ENCODE data around the gene RAPSN.

The RAPSN gene

DNA sequence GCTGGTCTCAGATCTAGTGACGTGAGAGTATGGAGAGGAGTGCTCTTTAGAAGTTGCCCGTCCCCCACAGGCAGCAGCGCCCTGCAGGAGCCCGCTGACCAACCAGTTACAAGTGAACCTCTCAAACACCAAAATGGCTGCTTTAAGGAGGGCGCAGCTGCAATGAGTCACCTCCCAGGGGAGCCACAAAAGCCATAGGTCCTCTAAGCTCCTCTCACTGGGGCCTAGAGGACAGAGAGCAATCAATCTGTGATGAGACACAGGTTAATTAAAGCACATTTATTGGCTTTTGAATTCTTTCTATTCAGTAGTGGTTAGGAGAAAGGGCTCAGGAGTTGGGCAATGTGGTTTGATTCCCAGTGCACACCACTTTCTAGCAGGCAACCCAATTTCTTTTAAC lies 15.5 kb upstream of the RAPSN start:
- no peak for DNase-seq

DNA sequence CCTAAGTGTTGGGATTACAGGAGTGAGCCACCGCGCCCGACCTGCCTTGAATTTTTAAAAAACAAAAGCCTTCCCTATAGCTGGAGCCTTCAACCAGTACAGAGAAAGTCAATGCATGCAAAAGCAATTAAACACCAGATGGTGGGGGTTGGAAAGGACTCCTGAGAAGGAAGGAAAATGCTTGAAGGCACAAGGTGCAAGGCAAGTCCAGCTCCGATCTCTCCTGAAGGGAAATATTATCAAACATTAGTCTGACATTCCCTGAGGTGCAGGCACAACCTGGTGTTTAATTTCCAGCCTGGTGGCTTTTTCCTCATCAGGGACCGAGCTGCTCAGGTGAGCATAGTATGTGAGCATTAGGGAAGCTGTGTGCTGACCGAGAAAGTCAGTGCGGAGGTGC lies 12.9 kb upstream of the RAPSN start:
- DNase-seq: no peak

DNA sequence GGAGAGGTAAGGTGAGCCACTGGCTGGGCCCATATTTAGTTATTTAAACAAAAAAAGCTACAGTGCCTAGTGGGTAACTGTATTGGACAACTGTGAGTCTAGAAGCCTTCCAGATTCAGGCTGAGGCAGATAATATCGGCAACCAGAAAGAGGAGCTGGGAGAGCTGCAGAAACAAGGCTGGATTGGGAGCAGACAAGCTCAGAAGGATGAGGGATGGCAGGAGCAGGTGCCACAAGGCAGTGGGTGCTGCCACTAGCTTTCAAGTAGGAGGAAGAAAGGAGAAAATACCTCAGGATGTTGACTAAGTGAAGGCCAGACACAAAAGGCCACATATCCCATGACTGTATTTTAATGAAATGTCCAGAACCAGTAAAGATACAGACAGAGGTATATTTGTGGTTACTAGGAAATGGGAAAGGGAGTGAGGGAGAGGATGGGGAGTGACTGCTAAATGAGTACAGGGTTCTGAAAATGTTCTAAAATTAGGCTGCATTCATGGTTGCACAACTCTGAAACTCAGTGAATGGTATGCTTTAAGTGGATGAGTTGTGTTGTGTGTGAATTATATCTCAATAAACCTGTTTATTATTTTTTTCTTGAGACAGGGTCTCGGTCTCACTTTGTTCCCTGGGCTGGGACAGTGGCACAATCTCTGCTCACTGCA lies 11.8 kb upstream of the RAPSN start:
- no peak for DNase-seq

DNA sequence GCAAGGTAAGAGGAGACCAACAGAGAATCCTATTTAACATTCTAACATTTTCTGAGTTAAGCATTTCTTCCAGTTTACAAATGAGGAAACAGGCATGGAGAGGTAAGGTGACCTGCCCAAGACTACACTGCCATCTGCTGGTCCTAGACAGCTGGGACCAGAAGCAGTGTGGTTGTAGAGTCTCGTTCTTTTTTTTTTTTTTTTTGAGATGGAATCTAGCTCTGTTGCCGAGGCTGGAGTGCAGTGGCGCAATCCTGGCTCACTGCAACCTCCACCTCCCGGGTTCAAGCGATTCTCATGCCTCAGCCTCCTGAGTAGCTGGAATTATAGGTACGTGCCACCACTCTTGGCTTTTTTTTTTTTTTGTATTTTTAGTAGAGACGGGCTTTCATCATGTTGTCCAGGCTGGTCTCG lies 5.3 kb upstream of the RAPSN start:
- DNase-seq: peak; percentile 52

DNA sequence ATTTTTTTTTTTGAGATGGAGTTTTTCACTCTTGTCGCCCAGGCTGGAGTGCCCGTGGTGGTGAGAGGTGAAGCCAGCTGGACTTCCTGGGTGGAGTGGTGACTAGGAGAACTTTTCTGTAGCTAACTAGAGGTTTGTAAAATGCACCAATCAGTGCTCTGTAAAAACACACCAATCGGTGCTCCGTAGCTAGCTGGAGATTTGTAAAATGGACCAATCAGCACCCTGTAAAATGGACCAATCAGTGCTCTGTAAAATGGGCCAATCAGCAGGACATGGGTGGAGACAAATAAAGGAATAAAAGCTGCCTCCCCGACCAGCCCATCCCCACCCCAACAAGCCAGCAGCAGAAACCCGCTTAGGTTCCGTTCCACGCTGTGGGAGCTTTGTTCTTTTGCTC lies 4.4 kb upstream of the RAPSN start:
- DNase-seq: no peak

DNA sequence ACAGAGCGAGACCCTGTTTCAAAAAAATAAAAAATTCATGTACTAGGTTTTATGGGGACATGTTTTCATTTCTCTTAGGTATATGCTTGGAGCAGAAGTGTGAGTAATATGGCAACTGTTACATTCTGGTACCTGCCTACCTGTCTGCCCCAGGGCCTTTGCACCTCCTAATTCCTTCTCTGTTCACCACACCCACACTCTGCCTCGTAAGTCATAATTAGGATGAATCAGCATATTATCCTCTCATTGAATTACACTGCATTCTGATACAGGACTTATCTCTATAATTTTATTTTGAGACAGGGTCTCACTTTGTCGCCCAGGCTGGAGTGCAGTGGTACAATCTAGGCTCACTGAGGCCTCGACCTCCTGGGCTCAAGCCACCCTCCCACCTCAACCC lies 3.1 kb upstream of the RAPSN start:
- no peak for DNase-seq

DNA sequence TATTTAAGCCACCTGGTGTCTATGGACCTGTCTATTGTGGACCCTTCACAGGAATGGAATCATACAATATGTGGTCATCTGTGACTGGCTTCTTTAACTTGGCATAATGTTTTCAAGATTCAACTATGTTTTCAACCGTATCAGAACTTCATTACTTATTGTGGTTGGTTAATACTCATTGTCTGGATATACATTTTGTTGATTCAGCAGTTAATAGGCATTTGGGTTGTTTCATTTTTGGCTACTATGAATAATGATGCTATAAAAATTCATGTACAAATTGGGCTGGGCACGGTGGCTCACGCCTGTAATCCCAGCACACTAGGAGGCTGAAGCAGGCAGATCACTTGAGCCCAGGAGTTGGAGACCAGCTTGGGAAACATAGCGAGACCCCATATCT lies 2.5 kb upstream of the RAPSN start:
- no peak for DNase-seq

DNA sequence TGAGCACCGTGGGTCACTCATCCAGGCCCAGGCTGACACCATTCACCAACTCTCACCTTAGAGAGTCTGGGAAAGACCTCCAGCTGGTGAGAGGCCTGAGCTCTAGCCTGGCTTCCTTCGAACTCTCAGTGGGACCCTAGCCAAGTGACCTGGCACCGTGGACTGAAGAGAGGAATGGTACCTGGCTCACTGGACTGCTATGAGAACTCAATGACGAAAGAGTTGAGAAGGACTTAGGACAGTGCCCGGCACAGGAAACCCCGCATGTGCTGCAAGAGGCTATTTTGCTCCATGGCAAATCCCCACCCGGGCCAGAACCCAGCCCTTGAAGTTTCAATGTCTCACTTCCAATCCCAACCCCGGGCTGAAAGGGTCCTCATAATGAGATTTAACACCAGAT lies 605 bp upstream of the RAPSN start:
- DNase-seq: no peak

DNA sequence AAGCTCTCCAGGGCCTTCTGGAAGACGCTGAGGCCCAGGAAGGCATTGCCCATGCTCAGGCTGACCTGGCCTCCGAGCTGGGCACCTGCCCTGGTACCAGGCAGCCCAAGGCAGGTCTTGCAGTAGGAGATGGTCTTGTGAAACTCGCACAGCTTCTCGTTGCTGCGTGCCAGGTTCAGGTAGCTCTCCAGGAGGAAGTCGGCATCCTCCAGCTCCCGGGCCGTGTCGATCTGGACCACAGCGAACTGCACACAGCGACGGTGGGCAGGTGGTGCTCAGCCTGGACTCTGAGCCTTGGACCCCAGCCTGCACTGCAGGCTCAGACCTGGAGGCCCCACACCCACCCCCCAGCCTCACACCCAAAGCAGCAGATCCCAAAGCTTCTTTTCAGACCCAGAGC lies 1.0 kb downstream of the RAPSN start:
- DNase-seq: no peak

DNA sequence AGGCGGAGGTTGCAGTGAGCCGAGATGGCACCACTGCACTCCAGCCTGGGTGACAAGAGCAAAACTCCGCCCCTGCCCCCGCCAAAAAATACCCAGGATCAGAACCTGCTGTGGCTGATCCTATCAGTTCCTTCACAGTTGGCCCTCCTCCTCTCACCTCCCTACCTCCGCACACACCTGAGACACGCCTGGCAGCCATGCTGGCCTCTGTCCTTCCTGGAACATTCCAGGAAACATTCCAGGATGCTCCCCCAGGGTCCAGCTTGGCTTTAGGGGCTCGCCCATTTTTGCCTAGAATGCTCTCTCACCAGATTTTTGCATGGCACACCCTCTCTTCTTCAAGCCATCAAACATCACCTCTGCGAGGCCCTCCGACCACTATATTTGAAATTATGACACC lies 2.1 kb downstream of the RAPSN start:
- DNase-seq: no peak

DNA sequence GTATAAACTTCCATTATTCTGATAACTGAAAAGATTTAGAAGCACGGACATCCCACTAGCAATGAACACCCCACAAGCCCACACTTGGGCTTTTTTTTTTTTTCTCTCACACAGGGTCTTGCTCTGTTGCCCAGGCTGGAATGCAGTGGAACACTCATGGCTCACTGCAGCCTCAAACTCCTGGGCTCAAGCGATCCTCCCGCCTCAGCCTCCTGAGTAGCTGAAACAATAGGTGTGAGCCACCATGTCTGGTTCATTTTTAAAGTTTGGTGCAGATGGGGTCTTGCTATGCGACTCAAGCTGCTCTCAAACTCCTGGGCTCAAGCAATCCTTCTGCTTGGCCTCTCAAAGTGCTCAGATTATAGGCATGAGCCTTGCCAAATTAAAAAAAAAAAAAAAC lies 3.1 kb downstream of the RAPSN start:
- no peak for DNase-seq

DNA sequence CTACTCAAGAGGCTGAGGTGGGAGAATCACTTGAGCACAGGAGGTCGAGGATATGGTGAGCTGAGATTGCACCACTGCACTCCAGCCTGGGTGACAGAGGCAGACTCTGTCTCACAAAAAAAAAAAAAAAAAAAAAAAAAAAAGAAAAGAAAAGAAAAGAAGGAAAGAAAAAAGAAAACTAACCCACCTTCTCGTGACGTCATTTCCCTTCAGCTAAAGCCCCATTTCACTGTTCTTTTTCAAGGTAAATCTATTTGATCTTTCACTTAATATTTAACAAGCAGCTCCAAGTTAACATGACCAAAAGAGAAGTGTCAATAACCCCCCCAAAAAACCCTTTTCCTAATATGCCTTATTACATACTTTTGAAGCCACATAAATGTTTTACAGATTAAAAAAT lies 5.1 kb downstream of the RAPSN start:
- DNase-seq: no peak

DNA sequence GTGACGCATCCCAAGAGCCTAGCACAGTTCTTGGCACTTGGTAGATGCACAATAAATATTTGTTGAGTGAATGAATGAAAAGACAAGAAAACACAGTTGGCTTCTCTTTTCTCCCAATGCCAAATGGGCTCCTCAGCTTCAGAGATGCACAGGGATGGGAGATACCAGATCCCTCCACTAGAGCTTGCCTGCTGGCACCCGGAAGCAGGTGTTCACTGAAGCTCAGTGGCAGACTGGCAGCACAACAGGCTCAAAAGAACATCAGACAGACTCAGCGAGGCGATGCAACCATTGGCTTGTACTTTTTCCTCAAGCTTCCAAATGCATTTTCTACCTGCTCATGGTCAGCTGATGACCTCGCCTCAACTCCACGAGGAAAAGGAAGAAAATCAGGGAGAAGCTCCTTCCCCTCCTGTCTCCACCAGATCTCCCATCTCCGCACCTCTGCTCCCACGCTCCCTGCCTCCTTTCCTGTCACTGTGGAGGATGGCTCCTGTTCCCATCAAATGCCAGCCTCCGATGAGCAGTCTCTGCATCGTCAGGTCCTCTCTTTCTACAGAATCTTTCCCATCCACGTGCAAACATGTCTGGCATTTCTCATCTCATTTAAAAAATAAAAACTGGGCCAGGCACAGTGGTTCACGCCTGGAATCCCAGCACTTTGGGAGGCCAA lies 5.8 kb downstream of the RAPSN start:
- no peak for DNase-seq

DNA sequence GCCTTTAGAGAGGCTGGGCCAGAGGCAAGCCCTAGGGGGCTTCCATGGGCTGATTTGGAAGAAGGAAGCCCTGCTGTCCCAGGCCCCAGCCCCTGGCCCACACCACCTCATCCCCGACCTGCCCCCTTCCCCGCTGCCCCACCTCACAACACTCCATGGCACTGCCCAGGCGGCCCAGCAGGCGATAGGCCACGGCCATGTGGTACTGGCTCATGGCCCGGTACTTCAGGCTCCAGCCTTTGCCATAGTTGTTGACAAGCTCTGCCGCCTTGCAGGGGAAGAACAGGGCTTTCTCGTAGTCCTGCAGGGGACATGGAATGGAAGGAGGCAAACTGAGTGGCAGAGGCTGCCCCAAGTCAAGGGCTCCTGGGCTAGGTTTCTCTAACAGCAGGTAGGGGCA lies 6.4 kb downstream of the RAPSN start:
- DNase-seq: no peak

DNA sequence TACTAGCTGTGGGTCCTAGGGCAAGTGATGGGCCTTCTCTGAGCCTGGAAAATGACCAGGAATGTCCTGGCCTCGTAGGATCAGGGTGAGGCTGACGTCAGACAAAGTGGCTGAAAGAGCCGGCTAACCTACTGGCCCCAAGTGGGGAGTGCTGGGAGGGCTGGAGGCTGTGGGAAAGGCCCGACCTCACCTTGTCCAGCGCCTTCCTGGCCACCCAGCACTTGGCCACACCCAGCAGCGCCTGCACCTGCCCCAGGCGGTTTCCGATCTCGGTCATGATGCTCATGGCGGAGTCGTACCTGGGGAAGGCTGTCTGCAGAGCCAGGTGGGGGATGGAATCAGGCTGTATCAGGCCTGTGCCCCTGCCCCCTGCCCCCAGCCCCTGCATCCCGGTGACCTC lies 7.5 kb downstream of the RAPSN start:
- no peak for DNase-seq

DNA sequence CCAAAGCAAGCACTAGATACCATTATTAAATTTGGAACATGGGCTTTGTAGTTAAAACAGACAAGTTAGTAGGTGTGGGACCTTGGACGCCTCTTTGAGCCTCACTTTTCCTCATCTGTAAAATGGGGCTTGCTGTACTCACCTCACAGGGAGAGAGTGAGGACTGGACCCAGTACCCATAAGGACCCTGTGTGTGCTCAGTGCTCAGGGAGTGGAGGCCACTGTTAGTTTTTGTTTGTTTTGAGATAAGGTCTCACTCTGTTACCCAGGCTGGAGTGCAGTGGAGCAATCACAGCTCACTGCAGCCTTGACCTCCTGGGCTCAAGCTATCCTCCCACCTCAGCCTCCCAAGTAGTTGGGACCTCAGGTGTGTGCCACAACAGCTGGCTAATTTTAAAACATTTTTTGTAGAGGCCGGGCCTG lies 8.9 kb downstream of the RAPSN start:
- no peak for DNase-seq

DNA sequence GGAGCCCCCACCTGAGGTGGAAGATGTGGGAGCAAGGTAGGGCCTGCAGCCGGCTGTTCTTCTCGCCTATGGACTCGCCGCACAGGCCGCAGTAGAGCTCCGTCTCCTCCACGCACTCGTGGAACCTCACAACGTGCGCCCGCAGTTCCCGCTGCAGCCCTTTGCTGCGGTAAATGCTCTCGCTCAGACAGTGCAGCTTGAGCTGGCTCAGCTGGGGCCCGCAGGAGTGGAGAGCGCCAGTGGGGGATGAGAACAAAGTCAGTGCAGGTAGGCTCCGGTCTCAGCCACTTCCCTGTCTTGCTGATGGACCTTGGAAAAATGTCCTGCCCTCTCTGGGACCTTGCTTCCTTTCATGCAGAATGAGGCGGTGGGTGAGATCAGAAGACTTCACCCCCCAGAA lies 10.2 kb downstream of the RAPSN start:
- DNase-seq: no peak

DNA sequence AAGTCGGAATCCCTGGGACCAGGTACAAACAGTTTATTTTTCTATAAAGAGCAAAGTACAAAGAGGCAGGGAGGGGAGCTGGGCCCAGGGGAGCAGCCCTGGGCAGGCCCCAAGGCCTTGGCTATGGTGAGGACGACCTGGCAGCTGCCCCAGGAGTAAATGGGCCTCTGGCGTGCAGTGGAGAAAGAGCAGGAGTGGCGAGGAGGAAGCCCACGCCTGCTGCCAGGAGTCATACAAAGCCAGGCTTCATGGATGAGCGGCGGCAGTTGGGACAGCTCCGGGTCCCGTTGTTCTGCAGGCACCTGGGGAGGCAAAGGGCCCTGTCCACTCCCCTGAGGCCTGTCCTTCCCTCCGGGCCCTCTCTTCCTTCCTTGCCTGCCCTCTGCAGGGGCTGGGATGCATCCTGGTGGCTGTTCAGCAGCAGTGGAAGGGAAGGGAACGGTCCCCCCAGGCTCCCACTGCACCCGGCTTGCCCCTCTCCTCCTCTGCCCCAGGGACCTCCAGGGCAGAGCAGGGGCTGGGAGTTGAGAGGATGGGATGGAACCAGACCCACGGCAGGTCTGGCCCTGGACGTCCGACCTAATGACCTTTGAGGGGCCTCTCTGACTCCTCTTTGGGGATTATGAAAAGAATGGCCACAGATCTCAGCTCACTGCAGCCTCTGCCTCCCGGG lies 11.1 kb downstream of the RAPSN start:
- no peak for DNase-seq

DNA sequence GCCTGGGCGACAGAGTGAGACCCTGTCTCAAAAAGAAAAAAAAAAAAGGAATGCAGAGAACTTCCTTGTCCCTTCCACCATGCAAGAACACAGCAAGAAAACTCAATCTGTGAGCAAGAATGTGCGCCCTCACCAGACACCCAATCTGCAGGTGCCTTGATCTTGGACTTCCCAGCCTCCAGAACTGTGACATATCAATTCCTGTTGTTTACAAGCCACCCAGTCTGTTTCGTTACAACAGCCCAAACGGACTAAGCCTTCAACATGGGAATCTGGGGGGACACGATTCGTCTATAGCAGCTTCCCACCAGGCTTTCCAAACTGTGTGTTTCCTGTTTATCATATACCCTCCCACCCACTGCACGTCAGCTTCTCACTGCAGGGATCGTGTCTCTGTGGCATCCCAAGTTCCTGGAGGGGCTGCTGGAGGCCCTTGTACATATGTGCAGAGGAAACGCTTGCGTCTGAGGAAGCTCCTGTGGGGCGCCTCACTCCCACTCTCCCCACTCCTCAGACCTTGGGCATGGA lies 11.7 kb downstream of the RAPSN start:
- DNase-seq: no peak

DNA sequence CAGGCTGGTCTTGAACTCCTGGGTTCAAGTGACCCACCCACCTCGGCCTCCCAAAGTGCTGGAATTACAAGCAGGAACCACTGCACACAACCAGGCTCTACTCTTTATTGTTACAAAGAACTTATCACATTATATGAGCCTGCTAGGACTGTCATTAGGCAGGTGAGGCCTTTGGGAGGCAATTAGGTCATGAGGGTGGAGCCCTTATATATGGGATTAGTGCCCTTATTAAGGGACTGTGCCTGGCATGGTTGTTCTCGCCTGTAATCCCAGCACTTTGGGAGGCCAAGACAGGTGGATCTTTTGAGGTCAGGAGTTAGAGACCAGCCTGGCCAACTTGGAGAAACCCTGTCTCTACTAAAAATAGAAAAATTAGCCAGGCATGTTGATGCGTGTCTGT lies 12.2 kb downstream of the RAPSN start:
- no peak for DNase-seq

DNA sequence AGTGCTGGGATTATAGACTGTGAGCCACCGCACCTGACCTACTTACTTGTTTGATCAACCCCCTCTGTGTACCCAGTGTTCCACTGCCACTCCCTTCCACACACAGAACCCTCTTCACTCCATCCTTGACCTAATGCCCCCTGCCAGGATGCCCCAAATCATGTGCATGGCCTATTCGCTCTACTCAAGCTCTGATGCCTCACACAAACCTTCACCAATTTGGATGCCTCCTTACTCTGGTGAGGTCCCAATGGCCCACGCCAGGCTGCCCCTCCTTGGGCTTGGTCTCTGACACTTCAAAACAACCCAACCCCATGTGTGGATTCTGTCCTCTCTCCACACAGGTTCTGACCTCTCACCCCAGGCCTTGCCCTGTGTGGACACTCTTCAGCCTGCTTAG lies 13.2 kb downstream of the RAPSN start:
- no peak for DNase-seq

DNA sequence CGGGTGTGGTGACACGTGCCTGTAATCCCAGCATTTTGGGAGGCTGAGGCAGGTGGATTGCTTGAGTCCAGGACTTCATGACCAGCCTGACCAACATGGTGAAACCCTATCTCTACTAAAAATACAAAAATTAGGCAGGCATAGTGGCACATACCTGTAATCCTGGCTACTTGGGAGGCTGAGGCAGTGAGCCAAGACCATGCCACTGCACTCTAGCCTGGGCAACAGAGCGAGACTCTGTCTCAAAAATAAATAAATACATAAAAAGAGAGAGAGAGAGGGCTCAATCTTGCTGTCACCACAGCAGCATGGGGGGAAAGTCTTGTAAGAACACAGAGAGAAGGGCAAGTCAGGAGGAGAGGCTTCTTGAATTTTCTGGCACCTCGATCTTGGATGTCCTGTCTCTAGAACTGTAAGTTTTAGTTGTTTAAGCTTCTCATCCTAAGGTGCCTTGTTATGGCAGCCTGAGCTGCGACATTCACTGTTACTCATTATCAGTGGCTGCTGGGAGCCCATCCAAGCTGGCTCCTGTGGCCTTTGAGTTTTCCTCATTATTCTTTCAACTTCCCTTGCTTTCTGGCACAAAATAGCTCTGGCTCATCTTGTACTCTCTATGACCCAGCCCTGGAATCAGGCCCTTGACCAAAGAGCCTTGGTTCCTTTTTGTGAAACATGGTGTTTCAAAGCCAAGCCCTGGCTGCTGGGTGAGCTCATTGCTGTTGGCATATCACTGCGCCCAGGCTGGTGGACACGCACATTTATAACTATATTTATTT lies 14.7 kb downstream of the RAPSN start:
- DNase-seq: no peak

DNA sequence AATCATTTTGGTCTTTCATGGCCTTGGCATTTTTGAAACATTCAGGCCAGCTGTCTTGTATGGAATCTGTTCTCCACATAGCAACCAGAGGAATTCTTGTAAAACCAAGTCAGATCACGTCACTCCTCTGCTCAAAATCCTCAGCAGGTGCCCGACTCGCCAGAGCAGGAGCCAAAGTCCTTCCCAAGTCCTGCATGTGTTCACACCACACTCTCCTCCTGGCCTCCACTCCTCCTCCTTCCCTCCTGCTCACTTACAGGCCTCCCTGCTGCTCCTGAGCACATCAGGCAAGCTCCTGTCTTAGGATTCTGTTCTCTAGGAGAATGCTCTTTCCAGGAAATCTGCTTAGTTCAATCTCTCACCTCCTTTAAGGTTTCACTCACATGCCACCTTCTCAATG lies 15.8 kb downstream of the RAPSN start:
- DNase-seq: no peak
